ENCODE measurements around the gene TBXAS1.

- TF ChIP-seq PHF8 (IDR thresholded peaks at IDR 0.05; ENCODE audit: borderline replicate concordance, low read depth) (no peak), CTCF (IDR thresholded peaks at IDR 0.05) (no peak), MAFK (IDR thresholded peaks at IDR 0.05; ENCODE audit: partially characterized antibody) (no peak), BHLHE40 (IDR thresholded peaks at IDR 0.05; ENCODE audit: low read depth, low read length) (no peak), MAX (IDR thresholded peaks at IDR 0.05) (no peak), NFE2L2 (conservative IDR thresholded peaks at IDR 0.05; ENCODE audit: low read length) (no peak), JUN (IDR thresholded peaks at IDR 0.05) (no peak), CEBPB (IDR thresholded peaks at IDR 0.05) (no peak)
These were observed 144.3 kb downstream of the TBXAS1 start for GRCh38 chr7:139973101-139974050.
